ENCODE data around the gene ERG28.

Gene ERG28

GRCh38 chr14:75657331-75657730 lies 3.3 kb downstream of the ERG28 start:
- DNase-seq: no peak

GRCh38 chr14:75655235-75655634 lies 5.4 kb downstream of the ERG28 start:
- no peak for DNase-seq

GRCh38 chr14:75654127-75654732 lies 6.4 kb downstream of the ERG28 start:
- DNase-seq: peak; percentile 80

DNA sequence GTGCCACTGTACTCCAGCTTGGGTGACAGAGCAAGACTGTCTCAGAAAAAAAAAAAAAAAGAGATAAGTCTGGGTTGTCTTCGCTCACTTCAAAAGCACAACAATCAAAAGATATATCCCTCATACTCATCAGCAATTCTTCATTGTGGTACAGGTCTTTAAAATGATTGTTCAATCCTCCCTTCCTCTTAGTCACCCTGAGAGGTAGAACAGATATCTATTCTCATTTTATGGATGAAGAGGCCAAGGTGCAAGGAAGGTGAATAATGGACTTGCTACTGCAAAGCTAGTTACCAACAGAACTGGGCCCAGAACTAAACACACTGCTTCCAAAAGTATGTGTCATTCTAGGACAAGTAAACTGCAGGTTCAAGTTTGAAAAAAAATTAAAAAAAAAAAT lies 7.1 kb downstream of the ERG28 start:
- no peak for DNase-seq

- DNase-seq: no peak
These were observed 10.2 kb downstream of the ERG28 start for GRCh38 chr14:75650253-75651058.

GRCh38 chr14:75649773-75650172 lies 10.9 kb downstream of the ERG28 start:
- no peak for DNase-seq

GRCh38 chr14:75649337-75649736 lies 11.3 kb downstream of the ERG28 start:
- DNase-seq: no peak

- DNase-seq: peak; percentile 52
These were observed 12.4 kb downstream of the ERG28 start for GRCh38 chr14:75648066-75648838.

- DNase-seq: no peak
These were observed 13.0 kb downstream of the ERG28 start for GRCh38 chr14:75647640-75648039.

DNA sequence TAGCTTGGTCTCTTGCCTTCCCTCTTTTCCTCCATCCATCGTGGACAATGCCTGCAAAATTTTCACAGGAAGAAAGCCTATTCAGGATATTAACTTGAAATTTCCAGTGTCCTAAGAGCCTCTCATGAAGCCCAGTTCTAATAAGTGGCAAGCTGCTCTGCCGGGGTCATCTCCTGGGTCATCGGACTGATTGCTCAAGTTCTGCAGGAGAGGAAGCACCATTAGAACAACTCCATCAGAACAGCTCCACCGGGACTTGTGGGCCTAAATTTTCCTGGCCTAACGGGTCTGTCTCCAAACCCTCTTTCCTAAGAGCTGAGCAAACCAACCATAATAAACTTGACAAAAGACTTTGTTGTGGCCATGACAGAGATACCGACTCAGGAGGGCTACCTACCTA lies 13.9 kb downstream of the ERG28 start:
- DNase-seq: no peak

GRCh38 chr14:75645056-75645455 lies 15.6 kb downstream of the ERG28 start:
- no peak for DNase-seq

DNA sequence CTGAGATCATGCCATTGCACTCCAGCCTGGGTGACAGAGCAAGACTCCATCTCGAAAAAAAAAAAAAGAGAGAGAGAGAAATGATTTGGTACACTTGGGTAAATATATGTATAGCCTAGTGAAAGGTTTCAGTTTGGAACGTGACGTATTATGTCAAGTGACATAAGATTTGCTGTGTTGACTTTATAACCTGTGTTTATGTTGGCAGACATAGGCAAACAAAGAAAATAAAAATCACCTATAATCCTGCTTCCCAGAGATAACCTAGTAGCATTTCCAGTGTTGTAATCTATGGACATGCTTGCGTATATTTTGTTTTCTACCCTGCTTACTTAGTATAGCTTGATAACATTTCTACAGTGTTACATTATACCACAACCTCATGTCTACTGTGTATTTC lies 16.7 kb downstream of the ERG28 start:
- no peak for DNase-seq

GRCh38 chr14:75640876-75641275 lies 19.8 kb downstream of the ERG28 start:
- DNase-seq: no peak

DNA sequence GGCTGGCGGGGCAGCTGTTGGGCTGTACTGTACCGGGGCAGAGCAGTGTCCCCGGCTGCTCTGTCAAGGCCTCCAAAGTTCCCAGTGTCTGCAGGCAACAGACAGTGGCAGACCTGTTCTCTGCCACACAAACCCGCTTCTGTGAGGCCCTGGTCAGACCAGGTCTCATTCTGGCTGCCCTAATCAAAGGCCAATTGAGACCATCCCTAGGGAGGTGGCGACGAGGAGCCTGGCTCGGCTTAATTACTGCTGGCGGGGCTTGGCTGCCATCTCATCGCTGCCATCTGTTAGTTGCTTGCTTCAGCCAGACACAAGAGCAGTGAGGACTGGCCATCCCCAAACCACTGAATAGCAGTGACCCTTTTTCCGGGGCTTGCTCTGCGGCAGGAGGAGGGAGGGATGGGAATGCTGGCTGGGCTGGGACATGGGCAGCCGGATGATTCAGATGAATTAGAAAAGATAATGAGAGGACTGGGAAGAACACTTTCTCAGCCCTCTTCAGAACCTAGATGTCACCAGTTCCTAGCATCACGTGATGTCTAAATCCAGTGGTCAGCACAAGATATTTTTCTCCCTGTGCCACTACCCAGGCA lies 24.5 kb downstream of the ERG28 start:
- peak; percentile 76 for DNase-seq

- no peak for DNase-seq
These were observed 25.8 kb downstream of the ERG28 start for GRCh38 chr14:75634848-75635247.

DNA sequence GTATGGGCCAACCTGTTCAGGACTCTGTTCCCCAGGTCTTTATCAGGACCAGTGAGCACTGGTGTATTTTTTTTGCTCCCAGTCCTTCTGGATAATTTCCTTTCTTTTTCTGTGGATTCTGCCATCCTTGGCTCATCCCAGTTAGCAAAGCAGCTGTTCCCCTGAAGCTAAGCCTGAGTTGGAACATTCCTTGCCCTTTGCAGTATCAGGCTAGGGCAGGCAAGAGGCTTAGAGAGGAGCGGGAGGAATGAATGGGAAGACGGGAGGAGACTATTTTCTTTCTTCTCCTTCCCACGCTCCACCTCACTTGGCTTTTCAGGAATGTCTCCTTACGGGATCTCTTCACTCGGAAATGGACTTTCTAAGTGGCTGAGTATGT lies 29.2 kb downstream of the ERG28 start:
- no peak for DNase-seq

DNA sequence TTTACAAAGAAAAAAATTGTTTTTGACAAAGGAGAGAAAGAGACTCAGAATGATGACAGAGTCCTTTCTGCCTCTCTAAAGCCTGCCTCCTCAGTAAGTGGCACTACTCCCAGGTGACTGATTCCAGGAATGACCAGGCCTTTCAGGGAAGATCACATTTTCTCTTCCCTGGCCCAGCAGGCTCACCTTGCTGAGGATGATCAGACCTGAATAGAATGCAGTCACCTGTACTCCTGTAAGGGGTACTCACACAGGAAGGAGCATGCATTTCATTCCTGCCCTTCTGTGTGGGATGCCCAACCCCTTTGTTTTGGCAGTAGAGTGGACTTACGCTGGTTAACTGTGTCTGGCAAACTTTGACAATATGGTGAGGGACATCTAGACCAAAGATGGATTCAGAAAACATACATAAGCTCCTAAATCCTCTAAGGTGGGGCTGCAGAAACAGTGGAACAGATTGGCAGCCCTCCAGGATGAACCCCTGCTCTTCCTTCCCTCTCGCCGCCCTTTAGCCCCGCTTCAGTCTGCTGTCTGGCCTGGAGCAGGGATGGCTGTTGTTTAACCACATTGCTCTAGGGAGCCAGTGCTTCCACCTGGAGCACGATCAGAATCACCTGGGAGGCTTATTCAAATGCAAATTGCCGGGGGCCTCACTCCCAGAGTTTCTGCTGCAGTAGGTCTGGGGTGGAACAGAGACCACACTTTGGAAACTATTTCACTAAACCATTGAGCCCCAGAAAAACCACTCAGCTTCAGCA lies 29.8 kb downstream of the ERG28 start:
- DNase-seq: no peak

DNA sequence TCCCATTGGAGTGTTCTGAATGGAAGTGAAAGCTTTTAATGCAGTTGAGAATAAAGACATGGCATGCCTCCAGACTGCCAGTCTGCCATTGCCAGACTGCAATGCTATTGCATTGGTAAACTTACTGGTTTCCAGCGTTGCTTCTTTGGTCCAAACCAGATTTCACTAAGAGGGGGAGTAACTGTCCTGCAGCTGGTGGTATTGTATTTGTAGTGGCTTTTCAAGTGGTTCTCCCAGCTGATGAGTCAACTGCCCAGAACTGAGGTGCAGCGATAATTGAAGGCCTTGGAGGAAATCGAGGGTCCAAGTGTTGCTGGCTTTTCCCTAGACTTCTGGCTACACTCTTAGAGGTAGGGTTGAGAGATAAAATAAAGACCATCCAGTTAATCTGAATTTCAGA lies 31.9 kb downstream of the ERG28 start:
- DNase-seq: no peak

GRCh38 chr14:75627406-75627805 lies 33.3 kb downstream of the ERG28 start:
- DNase-seq: no peak

GRCh38 chr14:75626863-75627262 lies 33.8 kb downstream of the ERG28 start:
- DNase-seq: no peak

DNA sequence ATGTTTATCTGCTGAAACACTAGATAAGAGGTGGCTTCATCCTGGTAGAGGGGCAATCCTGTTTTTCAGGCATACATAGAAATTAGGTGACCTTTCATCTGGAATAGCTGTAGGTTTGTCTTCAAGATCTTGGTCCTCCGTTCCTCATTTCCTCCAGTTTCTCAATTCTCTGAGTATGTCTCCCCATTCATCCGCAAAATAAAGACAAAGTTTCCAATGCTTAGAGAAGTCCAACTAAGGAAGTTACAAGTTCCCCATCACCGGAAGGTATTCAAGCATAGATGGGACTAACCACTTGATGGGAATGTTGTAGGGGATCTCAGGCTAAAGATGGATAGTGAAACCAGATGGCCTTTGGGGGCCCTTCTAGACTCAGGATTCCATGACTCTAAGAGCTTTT lies 34.3 kb downstream of the ERG28 start:
- no peak for DNase-seq

- no peak for DNase-seq
These were observed 35.6 kb downstream of the ERG28 start for GRCh38 chr14:75625034-75625433.

- no peak for DNase-seq
These were observed 41.1 kb downstream of the ERG28 start for GRCh38 chr14:75619548-75619947.
